ENCODE measurements around the gene SRCIN1. TPM values are rescaled to one million over a fixed set of nuclear protein-coding genes. Genes with fewer than 3 reads are reported as not detected.
"Not testable (repeated sequence)": the region's sequence is repeated elsewhere in the genome, so short reads cannot be mapped to it uniquely, and the experiment has no call there.

SRCIN1 gene
- total RNA-seq, 2 experiments from 2014 or later: 0.06 TPM; not detected in 1

DNA sequence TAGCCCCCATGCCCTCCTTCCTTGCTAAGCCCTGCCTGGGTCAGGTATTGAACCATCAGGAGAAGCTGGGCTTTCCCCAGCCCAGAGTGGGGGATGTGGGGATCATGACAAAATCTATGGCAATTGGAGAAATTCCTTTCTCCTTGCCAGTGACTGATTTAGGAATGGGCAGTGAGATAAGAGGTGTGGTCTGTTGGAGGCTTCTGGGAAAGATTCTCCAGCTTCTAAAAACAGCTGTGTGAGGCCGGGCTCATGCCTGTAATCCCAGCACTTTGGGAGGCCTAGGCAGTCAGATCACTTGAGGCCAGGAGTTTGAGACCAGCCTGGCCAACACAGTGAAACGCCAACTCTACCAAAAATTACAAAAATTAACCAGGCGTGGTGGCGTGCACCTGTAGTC lies 69.1 kb downstream of the SRCIN1 start:
- Mint-ChIP-seq H3K27me3 (peaks cover 3% of the 10 kb centered on the region), H3K4me3 (no peak overlapping the region), H3K9me3 (no peaks in the 10 kb centered on the region), H3K4me1 (no peaks in the 10 kb centered on the region), H3K27ac (no peak overlapping the region), H3K36me3 (ENCODE audit: low read depth) (no peaks in the 10 kb centered on the region)
- ChIA-PET POLR2A (no interaction called here), CTCF (interaction anchor here (0.6 to 1.2 kb wide), 3 partner anchors 16 to 22 kb away, joined by 3 to 5 read pairs (median 3); no protein-coding TSS in a partner anchor)
- DNase-seq: no peak

DNA sequence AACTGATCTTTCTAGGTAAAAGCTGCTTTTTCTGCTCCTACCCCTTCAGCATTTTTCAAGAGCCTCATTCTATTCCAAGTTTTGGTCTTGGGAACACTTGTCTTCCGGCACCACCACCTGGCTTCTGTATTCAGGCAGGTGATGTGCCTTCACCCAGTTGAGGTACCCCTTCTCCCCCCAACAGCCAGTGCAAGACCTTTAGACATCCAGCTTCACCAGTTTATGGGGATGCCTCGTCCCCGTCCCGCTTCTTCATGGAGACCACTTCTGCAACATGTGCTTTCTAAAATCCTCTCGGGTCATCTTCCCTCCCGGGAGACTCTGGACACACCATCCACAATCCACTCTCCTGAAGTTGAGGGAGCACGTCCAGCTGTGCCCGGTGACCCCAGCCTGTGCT lies 69.9 kb downstream of the SRCIN1 start:
- CTCF ChIA-PET: interaction anchor here (0.6 to 1.0 kb wide), 3 partner anchors 22 to 221 kb away, joined by 3 to 4 read pairs (median 3); no protein-coding TSS in a partner anchor
- no peak overlapping the region for H3K27ac Mint-ChIP-seq

DNA sequence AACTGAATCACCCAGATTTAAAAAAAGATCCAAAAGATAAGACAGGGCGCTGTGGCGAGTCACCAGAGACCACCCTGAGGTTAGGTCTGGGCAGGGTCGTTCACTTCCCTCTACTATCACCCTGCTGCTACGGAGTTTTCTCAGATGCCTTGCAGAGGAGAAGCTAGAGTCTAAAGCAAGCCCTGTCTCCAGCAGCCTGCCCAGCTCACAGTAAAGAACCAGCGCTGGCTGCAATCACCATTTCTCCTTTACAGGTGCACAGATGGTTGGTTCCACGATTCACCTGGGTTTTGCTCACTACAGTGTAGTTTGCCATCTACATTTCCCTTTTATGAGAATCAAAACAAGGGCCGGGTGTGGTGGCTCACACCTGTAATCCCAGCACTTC lies 71.3 kb downstream of the SRCIN1 start:
- ChIA-PET CTCF (interaction anchor here (1.0 kb wide), 1 partner anchor 10 kb away, joined by 3 read pairs; no protein-coding TSS in a partner anchor), POLR2A (no interaction called here)
- Mint-ChIP-seq H3K36me3 (ENCODE audit: low read depth) (no peaks in the 10 kb centered on the region), H3K27ac (no peak overlapping the region), H3K4me3 (no peak overlapping the region), H3K9me3 (no peaks in the 10 kb centered on the region), H3K27me3 (peaks cover 3% of the 10 kb centered on the region), H3K4me1 (no peaks in the 10 kb centered on the region)
- no peak for DNase-seq

More for the DNA sequence above, 69.9 kb downstream of the SRCIN1 start:
- peaks cover 3% of the 10 kb centered on the region for H3K27me3 Mint-ChIP-seq
- POLR2A ChIA-PET: no interaction called here
- H3K4me1 Mint-ChIP-seq: no peaks in the 10 kb centered on the region
- H3K4me3 Mint-ChIP-seq: no peak overlapping the region
- H3K9me3 Mint-ChIP-seq: no peaks in the 10 kb centered on the region
- no peak for DNase-seq
- no peaks in the 10 kb centered on the region for H3K36me3 Mint-ChIP-seq (ENCODE audit: low read depth)

DNA sequence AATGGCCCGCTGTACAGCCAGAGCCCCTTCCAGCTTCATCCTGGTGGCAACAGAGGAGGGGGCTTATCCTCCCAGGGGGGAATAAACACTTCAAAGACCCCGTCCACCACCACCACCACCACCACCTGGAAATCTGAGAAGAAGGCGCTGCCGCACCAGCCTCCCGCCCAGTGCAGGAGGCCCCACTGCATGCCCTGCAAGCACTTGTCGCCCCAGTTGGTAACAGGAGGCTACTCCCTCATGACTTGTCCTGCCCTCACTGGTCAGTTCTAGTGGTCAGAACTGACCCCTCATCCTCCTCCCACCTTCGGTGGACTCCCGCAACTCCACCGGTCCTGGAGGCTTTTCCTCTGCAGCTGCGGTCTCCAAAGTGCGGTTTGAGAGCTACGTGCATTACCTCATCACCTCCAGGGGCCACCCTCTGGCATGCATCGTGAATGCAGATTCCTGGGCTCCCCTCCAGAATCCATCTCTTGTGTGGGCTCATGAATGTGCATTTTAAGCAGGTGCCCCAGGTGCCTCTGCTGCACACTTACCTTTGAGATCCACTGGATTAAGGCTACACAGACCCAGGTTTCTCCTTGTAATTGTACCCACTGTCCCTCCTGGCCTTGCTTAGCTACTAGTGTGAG lies 71.8 kb downstream of the SRCIN1 start:
- Mint-ChIP-seq H3K9me3 (no peaks in the 10 kb centered on the region), H3K27me3 (peaks cover 3% of the 10 kb centered on the region), H3K4me3 (no peak overlapping the region), H3K27ac (no peak overlapping the region), H3K4me1 (no peaks in the 10 kb centered on the region), H3K36me3 (ENCODE audit: low read depth) (no peaks in the 10 kb centered on the region)
- ChIA-PET CTCF (interaction anchor here (1.0 to 1.4 kb wide), 2 partner anchors 10 to 24 kb away, joined by 3 read pairs; no protein-coding TSS in a partner anchor), POLR2A (no interaction called here)
- no peak for DNase-seq

GRCh38 chr17:38533241-38533640 lies 72.5 kb downstream of the SRCIN1 start:
- Mint-ChIP-seq H3K9me3 (no peaks in the 10 kb centered on the region), H3K27ac (no peak overlapping the region), H3K4me3 (no peak overlapping the region), H3K36me3 (ENCODE audit: low read depth) (no peaks in the 10 kb centered on the region), H3K4me1 (no peaks in the 10 kb centered on the region), H3K27me3 (peaks cover 6% of the 10 kb centered on the region)
- ChIA-PET POLR2A (no interaction called here), CTCF (interaction anchor here (1.4 kb wide), 1 partner anchor 25 kb away, joined by 3 read pairs; no protein-coding TSS in a partner anchor)
- DNase-seq: no peak

- Mint-ChIP-seq H3K4me1 (no peaks in the 10 kb centered on the region), H3K36me3 (ENCODE audit: low read depth) (no peaks in the 10 kb centered on the region), H3K27ac (no peak overlapping the region), H3K4me3 (no peak overlapping the region), H3K9me3 (no peaks in the 10 kb centered on the region), H3K27me3 (peaks cover 11% of the 10 kb centered on the region)
- ChIA-PET POLR2A (no interaction called here), CTCF (no interaction called here)
- no peak for DNase-seq
These were observed 73.3 kb downstream of the SRCIN1 start for GRCh38 chr17:38532451-38532850.

DNA sequence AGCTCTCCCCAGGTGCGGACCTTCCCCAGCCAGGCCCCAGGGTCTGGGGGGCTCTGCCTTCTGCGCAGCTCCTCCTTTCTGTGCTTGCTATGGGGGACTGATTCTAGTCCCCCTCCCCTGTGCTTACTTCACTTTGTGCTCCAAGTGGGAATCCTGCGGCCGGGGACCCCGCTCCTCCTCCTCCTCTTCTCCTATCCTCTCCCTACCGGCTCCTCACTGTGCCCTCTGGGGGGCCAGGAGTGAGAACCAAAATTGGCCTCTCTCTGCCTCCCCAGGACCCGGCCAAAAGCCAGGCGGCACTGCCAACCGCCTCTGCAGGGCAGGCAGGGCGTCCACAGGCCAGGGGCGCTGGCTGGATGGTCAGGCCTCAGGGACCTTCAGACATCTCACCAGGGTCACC lies 74.0 kb downstream of the SRCIN1 start:
- H3K4me3 Mint-ChIP-seq; H3K4me1 Mint-ChIP-seq; CTCF ChIA-PET; H3K9me3 Mint-ChIP-seq; POLR2A ChIA-PET; H3K27ac Mint-ChIP-seq; H3K36me3 Mint-ChIP-seq (ENCODE audit: low read depth); DNase-seq: not testable (repeated sequence)
- H3K27me3 Mint-ChIP-seq: peaks cover 11% of the 10 kb centered on the region

DNA sequence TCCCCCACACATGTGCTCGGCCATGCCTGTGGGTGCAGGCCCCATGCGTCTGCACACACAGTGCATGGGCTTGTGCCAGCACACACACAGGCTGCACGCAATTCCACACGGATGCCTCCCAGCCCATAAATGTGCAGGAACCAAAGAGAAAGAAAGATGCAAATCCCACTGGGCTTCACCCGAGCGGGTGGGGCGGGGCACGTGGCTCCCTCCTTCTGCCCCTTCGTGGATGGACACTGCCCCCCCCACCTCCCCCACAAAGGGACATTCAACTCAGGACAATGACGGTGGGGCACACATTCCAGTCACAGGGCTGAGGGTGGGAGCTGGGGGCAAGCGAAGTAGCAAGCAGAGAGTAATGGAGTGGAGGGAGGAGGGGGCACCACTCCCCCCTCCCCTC lies 74.9 kb downstream of the SRCIN1 start:
- DNase-seq; H3K4me3 Mint-ChIP-seq; H3K27ac Mint-ChIP-seq; H3K36me3 Mint-ChIP-seq (ENCODE audit: low read depth); H3K4me1 Mint-ChIP-seq; CTCF ChIA-PET; H3K9me3 Mint-ChIP-seq; POLR2A ChIA-PET: not testable (repeated sequence)
- peaks cover 11% of the 10 kb centered on the region for H3K27me3 Mint-ChIP-seq

GRCh38 chr17:38528141-38528540 lies 77.6 kb downstream of the SRCIN1 start:
- CTCF ChIA-PET; H3K4me3 Mint-ChIP-seq; H3K27ac Mint-ChIP-seq; H3K9me3 Mint-ChIP-seq; DNase-seq; H3K4me1 Mint-ChIP-seq; H3K36me3 Mint-ChIP-seq (ENCODE audit: low read depth); H3K27me3 Mint-ChIP-seq; POLR2A ChIA-PET: not testable (repeated sequence)

- H3K4me1 Mint-ChIP-seq; H3K9me3 Mint-ChIP-seq; H3K4me3 Mint-ChIP-seq; DNase-seq; POLR2A ChIA-PET; CTCF ChIA-PET; H3K27ac Mint-ChIP-seq; H3K36me3 Mint-ChIP-seq (ENCODE audit: low read depth): not testable (repeated sequence)
- H3K27me3 Mint-ChIP-seq: peaks cover 11% of the 10 kb centered on the region
These were observed 79.2 kb downstream of the SRCIN1 start for GRCh38 chr17:38526526-38526925.

DNA sequence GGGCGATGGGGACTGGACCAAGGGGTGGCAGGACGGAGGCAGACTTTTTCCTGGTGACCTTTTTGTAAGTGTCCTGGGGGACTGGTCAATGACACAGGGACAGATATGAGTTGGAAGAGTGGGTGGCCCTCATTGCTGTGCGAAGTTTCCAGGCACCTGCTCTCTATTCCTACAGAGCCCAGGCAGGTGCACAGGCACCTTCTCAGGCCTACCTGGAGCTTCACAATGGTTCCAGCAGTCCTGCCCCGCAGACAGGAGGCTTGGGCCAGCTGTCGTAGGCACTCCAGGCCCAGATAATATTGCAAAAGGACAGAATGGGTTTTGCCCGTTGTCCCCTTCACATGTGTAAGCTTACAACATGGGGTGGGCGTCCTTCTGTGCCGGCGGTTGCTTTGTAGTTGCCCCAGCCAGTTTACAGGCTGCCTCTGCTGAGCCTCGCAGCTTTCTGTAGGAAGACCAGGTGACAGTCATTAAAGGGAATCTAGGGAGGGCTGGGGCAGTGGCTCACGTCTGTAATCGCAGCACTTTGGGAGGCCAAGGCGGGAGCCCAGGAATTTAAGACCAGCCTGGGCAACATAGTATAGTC lies 93.2 kb downstream of the SRCIN1 start:
- CTCF ChIA-PET: interaction anchor here (0.6 to 1.1 kb wide), 2 partner anchors 25 to 27 kb away, joined by 3 read pairs; no protein-coding TSS in a partner anchor
- peaks cover 2% of the 10 kb centered on the region for H3K36me3 Mint-ChIP-seq (ENCODE audit: low read depth)
- H3K9me3 Mint-ChIP-seq: no peaks in the 10 kb centered on the region
- POLR2A ChIA-PET: no interaction called here
- H3K27me3 Mint-ChIP-seq: peaks cover 37% of the 10 kb centered on the region
- no peak for DNase-seq
- peaks cover 8% of the 10 kb centered on the region for H3K4me1 Mint-ChIP-seq
- H3K4me3 Mint-ChIP-seq: no peak overlapping the region
- no peak overlapping the region for H3K27ac Mint-ChIP-seq

- Mint-ChIP-seq H3K4me1 (peaks cover 8% of the 10 kb centered on the region), H3K36me3 (ENCODE audit: low read depth) (peaks cover 2% of the 10 kb centered on the region), H3K27me3 (peaks cover 37% of the 10 kb centered on the region), H3K9me3 (no peaks in the 10 kb centered on the region), H3K27ac (no peak overlapping the region), H3K4me3 (peak overlapping the region; percentile 27)
- no peak for DNase-seq
- CTCF ChIA-PET: no interaction called here
- POLR2A ChIA-PET: no interaction called here
These were observed 94.3 kb downstream of the SRCIN1 start for GRCh38 chr17:38511150-38512108.

Measured in activated CD4-positive, alpha-beta T cell treated with anti-CD3 and anti-CD28 coated beads, Interleukin-2, amount 10 ng/mL, durations not matched to agents 7 days and 5 days (primary cell).